WTC11 (cell line): Measurements from ENCODE around the gene NRG2. TPM values are rescaled to one million over a fixed set of nuclear protein-coding genes. Genes with fewer than 3 reads are reported as not detected.

Experiments used
- ATAC-seq: fragments of 200-7000 bp; cut with Tn5 transposase; 2 replicates; pipeline ENCODE4 v1.10.0; 2021; ENCODE audit warnings: mild to moderate bottlenecking, moderate library complexity
- CTCF ChIA-PET: fragments of 300-600 bp; sonication (Branson Sonifier 250); formaldehyde crosslinking; loops from one replicate; lab custom pipeline; 2021; ENCODE audit warnings: antibody characterized with exemption; lab: Charles Lee
- POLR2A ChIA-PET: fragments of 350-600 bp; sonication (Branson Sonifier 250); formaldehyde crosslinking; loops from one replicate; lab custom pipeline; 2021; ENCODE audit warnings: antibody characterized with exemption; lab: Charles Lee
- DNase-seq: peaks from one replicate; pipeline ENCODE4 v3.0.0; 2021; ENCODE audit warnings: low spot score
- H3K27ac Mint-ChIP-seq: 2 replicates; pipeline ENCODE4 v1.8.0; 2021; ENCODE audit warnings: mixed read lengths
- H3K27me3 Mint-ChIP-seq: 2 replicates; pipeline ENCODE4 v1.8.0; 2021; ENCODE audit warnings: low read depth, mild to moderate bottlenecking, moderate library complexity, mixed read lengths
- H3K36me3 Mint-ChIP-seq: 2 replicates; pipeline ENCODE4 v1.8.0; 2021; ENCODE audit warnings: mixed read lengths
- H3K4me1 Mint-ChIP-seq: 2 replicates; pipeline ENCODE4 v1.8.0; 2022; ENCODE audit warnings: mixed read lengths
- H3K4me3 Mint-ChIP-seq: 2 replicates; pipeline ENCODE4 v1.8.0; 2021; ENCODE audit warnings: mild to moderate bottlenecking, moderate library complexity, mixed read lengths
- H3K9me3 Mint-ChIP-seq: 2 replicates; pipeline ENCODE4 v1.8.0; 2021; ENCODE audit warnings: mixed read lengths
- IRF2 ChIP-seq: sonication (generic); formaldehyde crosslinking; IDR thresholded peaks from 2 replicates; pipeline ENCODE4 v1.8.0; 2022; ENCODE audit warnings: low read depth, missing genetic modification reagents, borderline replicate concordance
- JAZF1 ChIP-seq: fragments of 250-450 bp; sonication (Bioruptor Pico); IDR thresholded peaks from 2 replicates; pipeline ENCODE4 v1.9.0; 2021; ENCODE audit warnings: moderate library complexity, mild to moderate bottlenecking, inconsistent platforms
- MXD4 ChIP-seq: fragments of 250-450 bp; sonication (Bioruptor Pico); IDR thresholded peaks from 2 replicates; pipeline ENCODE4 v1.8.0; 2021; ENCODE audit warnings: mild to moderate bottlenecking, moderate library complexity, borderline replicate concordance
- NFATC4 ChIP-seq: fragments of 250-450 bp; sonication (Bioruptor Pico); IDR thresholded peaks from 2 replicates; pipeline ENCODE4 v1.9.0; 2021; ENCODE audit warnings: mild to moderate bottlenecking
- PRRX2 ChIP-seq: fragments of 250-450 bp; sonication (Bioruptor Pico); IDR thresholded peaks from 2 replicates; pipeline ENCODE4 v1.8.0; 2021; ENCODE audit warnings: mild to moderate bottlenecking
- ZNF232 ChIP-seq: sonication (generic); formaldehyde crosslinking; IDR thresholded peaks from 2 replicates; pipeline ENCODE4 v1.8.0; 2022; ENCODE audit warnings: mild to moderate bottlenecking, missing genetic modification reagents
- total RNA-seq: library from RNA; stranded (reverse); gene quantifications from 3 replicates; pipeline ENCODE4 v1.2.3, GENCODE V29; 2021
- TF ChIP-seq, protein P1 (sequence below): sonication (generic); formaldehyde crosslinking; IDR thresholded peaks from 2 replicates; pipeline ENCODE4 v1.8.1; 2022; ENCODE audit warnings: low read depth, mild to moderate bottlenecking, moderate library complexity, missing genetic modification reagents, borderline replicate concordance
- TF ChIP-seq, protein P2 (sequence below): sonication (generic); formaldehyde crosslinking; IDR thresholded peaks from 2 replicates; pipeline ENCODE4 v1.8.0; 2023; ENCODE audit warnings: missing genetic modification reagents
- TF ChIP-seq, protein P3 (sequence below): fragments of 200-600 bp; IDR thresholded peaks from 2 replicates; pipeline ENCODE4 v1.8.0; 2022; ENCODE audit warnings: antibody characterized with exemption
- TF ChIP-seq, protein P4 (sequence below): sonication (generic); formaldehyde crosslinking; IDR thresholded peaks from 2 replicates; pipeline ENCODE4 v1.8.1; 2023; ENCODE audit warnings: mild to moderate bottlenecking, missing genetic modification reagents
- TF ChIP-seq, protein P5 (sequence below): sonication (generic); formaldehyde crosslinking; IDR thresholded peaks from 2 replicates; pipeline ENCODE4 v1.8.1; 2023; ENCODE audit warnings: mild to moderate bottlenecking, moderate library complexity, missing genetic modification reagents
- TF ChIP-seq, protein P6 (sequence below): sonication (generic); formaldehyde crosslinking; IDR thresholded peaks from 2 replicates; pipeline ENCODE4 v1.8.0; 2022; ENCODE audit warnings: missing genetic modification reagents

Gene NRG2
- total RNA-seq, 1 experiment from 2014 or later: 0.44 TPM

DNA sequence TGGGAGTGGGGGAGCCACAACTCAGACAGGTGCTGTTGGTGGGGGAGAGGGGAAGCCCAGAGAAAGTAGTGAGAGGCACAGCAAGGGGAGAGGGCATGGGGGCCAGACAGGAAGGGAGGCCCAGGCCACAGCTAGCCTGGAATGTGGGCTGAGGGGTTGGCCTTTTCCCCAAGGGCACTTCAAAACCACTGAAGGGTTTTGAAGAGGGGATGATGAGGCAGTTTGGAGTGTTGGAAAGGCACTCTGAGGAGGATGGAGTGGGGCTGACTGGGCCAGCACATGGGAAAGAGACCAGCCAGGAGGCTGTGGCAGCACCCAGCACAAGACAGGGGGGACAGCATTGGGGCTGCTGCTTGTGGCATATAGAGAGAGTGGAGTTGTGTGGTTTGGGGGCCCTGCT lies 243.7 kb downstream of the NRG2 start:
- H3K27me3 Mint-ChIP-seq: peaks cover 76% of the 10 kb centered on the region
- no peaks in the 10 kb centered on the region for H3K9me3 Mint-ChIP-seq
- CTCF ChIA-PET: interaction anchor here (1.0 to 5.1 kb wide), 5 partner anchors 12 to 169 kb away, joined by 3 to 58 read pairs (median 4); no protein-coding TSS in a partner anchor
- H3K27ac Mint-ChIP-seq: no peak overlapping the region
- H3K4me1 Mint-ChIP-seq: peaks cover 5% of the 10 kb centered on the region; the same call in 1 of the 2 replicates
- no peak for ATAC-seq
- no peaks in the 10 kb centered on the region for H3K36me3 Mint-ChIP-seq
- no peak for DNase-seq
- POLR2A ChIA-PET: no interaction called here
- TF ChIP-seq MXD4 (CRISPR knock-in tag): no peak
- TF ChIP-seq, protein P1, sequence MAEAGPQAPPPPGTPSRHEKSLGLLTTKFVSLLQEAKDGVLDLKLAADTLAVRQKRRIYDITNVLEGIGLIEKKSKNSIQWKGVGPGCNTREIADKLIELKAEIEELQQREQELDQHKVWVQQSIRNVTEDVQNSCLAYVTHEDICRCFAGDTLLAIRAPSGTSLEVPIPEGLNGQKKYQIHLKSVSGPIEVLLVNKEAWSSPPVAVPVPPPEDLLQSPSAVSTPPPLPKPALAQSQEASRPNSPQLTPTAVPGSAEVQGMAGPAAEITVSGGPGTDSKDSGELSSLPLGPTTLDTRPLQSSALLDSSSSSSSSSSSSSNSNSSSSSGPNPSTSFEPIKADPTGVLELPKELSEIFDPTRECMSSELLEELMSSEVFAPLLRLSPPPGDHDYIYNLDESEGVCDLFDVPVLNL (CRISPR knock-in tag): no peak
- TF ChIP-seq, protein P2, sequence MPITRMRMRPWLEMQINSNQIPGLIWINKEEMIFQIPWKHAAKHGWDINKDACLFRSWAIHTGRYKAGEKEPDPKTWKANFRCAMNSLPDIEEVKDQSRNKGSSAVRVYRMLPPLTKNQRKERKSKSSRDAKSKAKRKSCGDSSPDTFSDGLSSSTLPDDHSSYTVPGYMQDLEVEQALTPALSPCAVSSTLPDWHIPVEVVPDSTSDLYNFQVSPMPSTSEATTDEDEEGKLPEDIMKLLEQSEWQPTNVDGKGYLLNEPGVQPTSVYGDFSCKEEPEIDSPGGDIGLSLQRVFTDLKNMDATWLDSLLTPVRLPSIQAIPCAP (CRISPR knock-in tag): no peak
- TF ChIP-seq PRRX2 (CRISPR knock-in tag): no peak
- TF ChIP-seq NFATC4 (CRISPR knock-in tag): no peak
- TF ChIP-seq IRF2 (CRISPR knock-in tag): no peak
- TF ChIP-seq, protein P3, sequence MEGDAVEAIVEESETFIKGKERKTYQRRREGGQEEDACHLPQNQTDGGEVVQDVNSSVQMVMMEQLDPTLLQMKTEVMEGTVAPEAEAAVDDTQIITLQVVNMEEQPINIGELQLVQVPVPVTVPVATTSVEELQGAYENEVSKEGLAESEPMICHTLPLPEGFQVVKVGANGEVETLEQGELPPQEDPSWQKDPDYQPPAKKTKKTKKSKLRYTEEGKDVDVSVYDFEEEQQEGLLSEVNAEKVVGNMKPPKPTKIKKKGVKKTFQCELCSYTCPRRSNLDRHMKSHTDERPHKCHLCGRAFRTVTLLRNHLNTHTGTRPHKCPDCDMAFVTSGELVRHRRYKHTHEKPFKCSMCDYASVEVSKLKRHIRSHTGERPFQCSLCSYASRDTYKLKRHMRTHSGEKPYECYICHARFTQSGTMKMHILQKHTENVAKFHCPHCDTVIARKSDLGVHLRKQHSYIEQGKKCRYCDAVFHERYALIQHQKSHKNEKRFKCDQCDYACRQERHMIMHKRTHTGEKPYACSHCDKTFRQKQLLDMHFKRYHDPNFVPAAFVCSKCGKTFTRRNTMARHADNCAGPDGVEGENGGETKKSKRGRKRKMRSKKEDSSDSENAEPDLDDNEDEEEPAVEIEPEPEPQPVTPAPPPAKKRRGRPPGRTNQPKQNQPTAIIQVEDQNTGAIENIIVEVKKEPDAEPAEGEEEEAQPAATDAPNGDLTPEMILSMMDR: no peak
- TF ChIP-seq JAZF1: no peak
- TF ChIP-seq ZNF232 (CRISPR knock-in tag): no peak
- no peak overlapping the region for H3K4me3 Mint-ChIP-seq

DNA sequence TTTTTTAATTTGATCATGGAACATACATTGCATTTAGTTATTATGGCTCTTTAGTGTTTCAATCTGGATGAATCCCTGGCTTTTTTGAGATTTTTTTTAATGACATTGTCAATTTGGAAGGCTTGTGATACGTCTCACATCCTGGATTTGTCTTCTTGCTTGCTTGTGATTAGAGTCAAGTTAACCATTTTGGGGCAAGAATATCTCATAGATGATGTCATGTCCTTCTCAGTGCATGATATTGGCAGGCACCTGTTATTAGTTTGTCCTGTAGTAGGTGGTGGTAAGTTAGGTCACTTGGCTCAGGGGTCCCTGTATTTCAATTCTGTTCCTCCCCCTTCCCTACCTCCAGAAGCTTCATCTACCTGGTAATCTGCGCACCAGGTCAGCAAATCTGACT lies 244.2 kb downstream of the NRG2 start:
- DNase-seq (no peak), ATAC-seq (no peak)
- Mint-ChIP-seq H3K9me3 (no peaks in the 10 kb centered on the region), H3K4me1 (peaks cover 5% of the 10 kb centered on the region; the same call in 1 of the 2 replicates), H3K27ac (no peak overlapping the region), H3K4me3 (no peak overlapping the region), H3K27me3 (peaks cover 81% of the 10 kb centered on the region), H3K36me3 (no peaks in the 10 kb centered on the region)
- CTCF ChIA-PET: interaction anchor here (0.5 to 5.1 kb wide), 7 partner anchors 11 to 407 kb away, joined by 3 to 58 read pairs (median 4); no protein-coding TSS in a partner anchor
- POLR2A ChIA-PET: no interaction called here
- TF ChIP-seq, protein P4, sequence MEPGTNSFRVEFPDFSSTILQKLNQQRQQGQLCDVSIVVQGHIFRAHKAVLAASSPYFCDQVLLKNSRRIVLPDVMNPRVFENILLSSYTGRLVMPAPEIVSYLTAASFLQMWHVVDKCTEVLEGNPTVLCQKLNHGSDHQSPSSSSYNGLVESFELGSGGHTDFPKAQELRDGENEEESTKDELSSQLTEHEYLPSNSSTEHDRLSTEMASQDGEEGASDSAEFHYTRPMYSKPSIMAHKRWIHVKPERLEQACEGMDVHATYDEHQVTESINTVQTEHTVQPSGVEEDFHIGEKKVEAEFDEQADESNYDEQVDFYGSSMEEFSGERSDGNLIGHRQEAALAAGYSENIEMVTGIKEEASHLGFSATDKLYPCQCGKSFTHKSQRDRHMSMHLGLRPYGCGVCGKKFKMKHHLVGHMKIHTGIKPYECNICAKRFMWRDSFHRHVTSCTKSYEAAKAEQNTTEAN (CRISPR knock-in tag): no peak
- TF ChIP-seq, protein P5, sequence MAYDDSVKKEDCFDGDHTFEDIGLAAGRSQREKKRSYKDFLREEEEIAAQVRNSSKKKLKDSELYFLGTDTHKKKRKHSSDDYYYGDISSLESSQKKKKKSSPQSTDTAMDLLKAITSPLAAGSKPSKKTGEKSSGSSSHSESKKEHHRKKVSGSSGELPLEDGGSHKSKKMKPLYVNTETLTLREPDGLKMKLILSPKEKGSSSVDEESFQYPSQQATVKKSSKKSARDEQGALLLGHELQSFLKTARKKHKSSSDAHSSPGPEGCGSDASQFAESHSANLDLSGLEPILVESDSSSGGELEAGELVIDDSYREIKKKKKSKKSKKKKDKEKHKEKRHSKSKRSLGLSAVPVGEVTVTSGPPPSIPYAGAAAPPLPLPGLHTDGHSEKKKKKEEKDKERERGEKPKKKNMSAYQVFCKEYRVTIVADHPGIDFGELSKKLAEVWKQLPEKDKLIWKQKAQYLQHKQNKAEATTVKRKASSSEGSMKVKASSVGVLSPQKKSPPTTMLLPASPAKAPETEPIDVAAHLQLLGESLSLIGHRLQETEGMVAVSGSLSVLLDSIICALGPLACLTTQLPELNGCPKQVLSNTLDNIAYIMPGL (CRISPR knock-in tag): no peak
- TF ChIP-seq, protein P6, sequence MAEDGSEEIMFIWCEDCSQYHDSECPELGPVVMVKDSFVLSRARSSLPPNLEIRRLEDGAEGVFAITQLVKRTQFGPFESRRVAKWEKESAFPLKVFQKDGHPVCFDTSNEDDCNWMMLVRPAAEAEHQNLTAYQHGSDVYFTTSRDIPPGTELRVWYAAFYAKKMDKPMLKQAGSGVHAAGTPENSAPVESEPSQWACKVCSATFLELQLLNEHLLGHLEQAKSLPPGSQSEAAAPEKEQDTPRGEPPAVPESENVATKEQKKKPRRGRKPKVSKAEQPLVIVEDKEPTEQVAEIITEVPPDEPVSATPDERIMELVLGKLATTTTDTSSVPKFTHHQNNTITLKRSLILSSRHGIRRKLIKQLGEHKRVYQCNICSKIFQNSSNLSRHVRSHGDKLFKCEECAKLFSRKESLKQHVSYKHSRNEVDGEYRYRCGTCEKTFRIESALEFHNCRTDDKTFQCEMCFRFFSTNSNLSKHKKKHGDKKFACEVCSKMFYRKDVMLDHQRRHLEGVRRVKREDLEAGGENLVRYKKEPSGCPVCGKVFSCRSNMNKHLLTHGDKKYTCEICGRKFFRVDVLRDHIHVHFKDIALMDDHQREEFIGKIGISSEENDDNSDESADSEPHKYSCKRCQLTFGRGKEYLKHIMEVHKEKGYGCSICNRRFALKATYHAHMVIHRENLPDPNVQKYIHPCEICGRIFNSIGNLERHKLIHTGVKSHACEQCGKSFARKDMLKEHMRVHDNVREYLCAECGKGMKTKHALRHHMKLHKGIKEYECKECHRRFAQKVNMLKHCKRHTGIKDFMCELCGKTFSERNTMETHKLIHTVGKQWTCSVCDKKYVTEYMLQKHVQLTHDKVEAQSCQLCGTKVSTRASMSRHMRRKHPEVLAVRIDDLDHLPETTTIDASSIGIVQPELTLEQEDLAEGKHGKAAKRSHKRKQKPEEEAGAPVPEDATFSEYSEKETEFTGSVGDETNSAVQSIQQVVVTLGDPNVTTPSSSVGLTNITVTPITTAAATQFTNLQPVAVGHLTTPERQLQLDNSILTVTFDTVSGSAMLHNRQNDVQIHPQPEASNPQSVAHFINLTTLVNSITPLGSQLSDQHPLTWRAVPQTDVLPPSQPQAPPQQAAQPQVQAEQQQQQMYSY (CRISPR knock-in tag): no peak
